ENCODE results near the gene COBL.
A peak's percentile ranks its signal among the peaks of the same experiment; 100 is the strongest.

The COBL gene

DNA sequence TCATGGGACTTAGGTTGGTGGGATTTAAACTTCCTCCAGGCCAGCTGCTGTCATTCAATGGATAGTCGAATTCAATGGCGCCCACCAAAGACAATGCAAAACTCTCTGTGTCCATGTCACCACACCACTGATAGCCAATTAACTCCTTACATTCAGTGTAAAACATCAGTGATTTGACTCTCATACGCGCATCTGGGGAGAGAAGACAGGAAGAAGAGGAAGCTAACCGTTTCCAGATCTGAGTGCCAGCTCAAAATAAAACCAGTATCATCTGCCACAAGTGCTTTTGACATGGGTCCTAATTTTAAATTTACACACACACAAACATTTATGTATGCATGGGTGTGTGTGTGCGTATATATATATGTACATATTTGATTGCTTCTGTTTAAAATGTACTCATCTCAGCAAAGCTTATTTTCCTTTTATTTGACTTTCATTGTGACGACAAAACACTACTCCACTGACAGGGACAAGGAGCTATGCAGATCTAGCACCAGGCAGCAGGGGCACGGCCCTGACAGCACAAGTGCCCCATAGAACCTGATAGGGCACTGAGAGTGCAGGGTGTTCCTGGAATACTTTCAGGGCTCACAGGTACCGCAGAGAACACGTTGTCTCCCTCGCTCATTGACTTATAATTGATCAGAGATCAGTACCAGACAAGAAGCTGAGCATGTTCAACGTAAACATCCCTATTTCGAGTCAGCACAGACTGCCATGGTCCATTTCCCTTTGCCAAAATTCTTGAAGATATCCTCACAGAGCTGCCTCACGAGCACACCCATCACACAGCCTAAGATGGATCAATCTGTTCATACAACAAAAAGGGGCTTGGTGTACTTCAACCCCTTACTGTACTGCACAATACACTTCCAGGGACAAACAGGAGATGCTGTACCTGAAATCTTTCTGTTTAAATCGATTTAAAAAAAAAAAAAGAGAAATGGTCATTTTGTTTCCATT, 176.1 kb downstream of the COBL start:
- DNase-seq (ENCODE audit: low spot score), result peak; percentile 68

DNA sequence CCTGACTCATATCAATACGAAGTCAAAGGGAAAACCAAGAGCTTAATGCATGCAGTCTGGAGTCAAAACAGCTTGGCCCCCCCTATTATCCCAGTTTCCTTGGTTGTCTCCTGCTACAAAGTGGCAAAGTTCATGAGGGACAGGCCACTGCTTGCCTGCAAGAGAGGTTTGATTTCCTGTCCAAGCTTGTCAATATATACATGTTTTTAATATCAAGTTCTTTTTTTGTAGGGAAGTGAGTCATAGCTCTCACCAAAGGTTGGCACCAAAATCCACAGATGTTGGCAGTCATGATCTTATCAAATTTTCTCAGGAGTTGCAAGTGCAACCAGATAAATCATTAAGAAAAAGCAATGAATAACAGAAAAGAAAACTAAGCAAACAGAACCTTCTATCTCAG, 176.8 kb downstream of the COBL start:
- DNase-seq (ENCODE audit: low spot score), result peak; percentile 47

DNA sequence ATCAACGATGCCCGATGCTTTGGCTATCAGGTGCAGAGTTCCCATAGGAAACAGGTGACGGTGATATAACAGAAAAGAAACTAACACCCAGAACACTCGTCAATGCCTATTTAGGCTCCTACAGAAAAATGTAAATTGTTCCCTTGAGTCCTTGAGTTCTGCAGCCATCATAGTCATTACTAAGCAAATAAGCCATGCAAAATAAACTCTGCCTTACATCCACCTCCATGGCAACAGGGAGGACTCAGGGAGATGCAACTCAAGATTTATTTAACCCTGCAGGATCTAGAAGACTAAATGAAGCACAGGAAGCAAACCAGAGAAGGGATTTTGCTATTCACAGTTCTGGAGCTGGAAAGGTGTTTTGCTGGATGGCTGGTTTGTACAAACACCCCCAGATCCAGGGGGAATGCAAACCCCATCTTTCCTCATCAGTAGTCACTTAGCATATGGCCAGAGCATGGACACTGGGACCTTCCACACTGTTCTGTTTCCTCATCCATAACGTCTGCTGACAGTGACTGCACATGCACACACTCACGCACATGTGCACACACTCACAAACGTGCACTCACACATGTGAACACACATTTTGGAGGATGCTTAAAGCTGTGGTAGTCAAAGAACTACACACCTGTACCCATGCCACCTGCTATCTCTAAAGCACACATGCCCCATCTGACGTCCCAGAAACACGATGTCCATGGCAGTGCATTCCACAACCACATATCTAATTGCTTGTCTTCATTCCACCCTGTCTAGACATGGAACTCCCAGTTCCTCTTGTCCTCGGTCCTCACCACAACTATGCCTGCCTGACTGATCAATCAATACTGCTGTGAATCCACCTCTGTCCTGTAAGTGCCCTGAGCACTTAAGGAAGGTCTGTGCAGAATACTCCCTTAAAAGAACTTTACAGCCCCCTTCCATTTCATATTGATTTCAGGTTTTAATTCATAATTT, 178.2 kb downstream of the COBL start:
- DNase-seq (ENCODE audit: low spot score), result no peak

DNA sequence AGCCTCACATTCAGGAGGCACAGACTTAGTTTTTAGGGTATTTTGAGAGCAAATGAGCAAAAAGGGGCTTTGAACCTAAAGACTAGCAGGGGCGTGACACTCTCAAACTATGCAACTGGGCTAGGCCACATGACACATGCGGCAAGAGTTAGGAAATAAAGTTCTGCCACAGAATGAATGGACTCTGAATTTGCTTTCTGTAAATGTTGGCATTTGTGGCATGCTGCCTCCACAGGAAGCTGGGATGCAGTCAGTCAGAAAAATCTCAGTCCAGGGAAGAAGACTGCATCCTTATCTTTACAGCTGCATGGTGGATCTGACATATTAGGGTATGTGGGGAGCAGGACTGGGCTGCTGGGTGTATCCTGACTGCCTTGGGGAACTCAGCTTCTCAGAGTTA, 181.0 kb downstream of the COBL start:
- no peak for DNase-seq (ENCODE audit: low spot score)

DNA sequence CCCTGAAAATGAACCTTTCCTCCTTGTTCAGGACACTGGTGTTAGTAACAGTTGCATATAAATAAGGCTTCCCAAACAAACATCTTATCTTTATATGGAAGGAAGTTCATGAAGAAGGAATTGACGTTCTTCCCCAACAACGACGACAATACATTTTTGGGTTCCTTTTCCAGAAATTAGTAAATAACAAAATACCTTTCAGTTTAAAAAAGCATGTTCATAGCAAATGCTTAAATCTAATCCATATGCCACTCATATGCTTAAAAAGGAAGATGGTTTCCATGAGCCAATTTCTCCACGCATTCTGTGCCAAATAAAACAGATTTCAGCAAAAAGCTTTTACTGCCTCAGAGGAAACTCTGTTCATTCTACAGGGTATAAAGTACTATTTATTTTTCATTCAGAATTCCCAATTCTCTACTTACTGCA, 182.6 kb downstream of the COBL start:
- DNase-seq (ENCODE audit: low spot score), result no peak

DNA sequence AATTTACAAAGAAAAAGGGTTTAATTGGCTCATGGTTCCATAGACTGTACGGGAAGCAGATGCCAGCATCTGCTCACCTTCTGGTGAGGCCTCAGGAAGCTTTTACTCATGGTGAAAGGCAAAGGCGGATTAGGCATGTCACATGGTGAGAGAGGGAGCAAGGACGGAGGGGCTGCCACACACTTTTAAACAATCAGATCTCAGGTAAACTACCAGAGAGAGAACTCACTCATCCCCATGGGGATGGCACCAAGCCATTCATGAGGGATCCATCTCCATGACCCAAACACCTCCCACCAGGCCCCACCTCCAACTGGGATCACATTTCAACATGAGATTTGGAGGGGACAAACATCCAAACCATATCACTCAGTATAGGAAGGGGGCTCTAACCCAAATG, 183.9 kb downstream of the COBL start:
- DNase-seq (ENCODE audit: low spot score), result no peak

DNA sequence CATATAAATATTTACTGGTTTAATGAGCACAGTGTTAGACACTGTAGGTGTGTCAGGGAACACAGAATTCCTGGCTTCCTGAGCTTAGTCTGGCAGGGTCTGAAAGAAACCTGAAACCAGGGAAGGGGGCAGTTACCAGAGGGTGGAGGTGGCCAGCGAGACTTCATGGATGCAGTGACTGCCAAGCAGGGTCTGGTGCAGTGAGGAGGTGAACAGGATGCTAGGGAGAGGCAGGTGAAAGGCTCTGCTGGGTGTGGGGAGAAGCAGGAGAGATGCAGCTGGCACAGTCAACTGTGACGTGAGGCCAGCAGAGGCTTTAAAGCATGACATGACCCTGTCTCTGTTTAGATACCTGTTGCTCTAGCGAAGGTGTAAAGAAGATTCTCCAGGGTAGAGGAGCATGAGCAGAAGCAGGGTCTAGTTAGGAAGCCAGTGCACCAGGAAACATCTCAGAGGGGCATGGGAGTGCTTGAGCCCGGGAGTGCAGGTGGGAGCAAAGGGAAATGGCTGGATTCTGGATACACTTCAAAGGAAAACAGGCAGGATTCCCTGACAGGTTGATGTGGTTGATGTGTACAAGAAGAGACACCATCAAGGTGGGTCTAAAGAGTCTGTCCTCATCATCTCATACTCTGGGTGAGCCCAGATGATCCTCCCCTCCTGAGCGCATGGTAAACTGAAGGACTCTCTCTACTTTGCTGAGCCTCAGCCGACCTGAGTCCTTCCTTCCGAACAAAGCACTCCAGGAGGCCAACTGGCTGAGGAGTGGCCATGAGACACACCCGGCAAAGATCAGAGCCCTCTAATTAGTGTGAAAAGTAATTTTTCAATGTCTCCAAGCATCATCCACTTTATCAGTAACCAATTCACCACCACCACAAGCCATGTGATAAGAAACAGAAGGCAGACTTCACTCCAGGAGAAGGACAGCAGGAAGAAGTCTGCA, 186.8 kb downstream of the COBL start:
- no peak for DNase-seq (ENCODE audit: low spot score)

DNA sequence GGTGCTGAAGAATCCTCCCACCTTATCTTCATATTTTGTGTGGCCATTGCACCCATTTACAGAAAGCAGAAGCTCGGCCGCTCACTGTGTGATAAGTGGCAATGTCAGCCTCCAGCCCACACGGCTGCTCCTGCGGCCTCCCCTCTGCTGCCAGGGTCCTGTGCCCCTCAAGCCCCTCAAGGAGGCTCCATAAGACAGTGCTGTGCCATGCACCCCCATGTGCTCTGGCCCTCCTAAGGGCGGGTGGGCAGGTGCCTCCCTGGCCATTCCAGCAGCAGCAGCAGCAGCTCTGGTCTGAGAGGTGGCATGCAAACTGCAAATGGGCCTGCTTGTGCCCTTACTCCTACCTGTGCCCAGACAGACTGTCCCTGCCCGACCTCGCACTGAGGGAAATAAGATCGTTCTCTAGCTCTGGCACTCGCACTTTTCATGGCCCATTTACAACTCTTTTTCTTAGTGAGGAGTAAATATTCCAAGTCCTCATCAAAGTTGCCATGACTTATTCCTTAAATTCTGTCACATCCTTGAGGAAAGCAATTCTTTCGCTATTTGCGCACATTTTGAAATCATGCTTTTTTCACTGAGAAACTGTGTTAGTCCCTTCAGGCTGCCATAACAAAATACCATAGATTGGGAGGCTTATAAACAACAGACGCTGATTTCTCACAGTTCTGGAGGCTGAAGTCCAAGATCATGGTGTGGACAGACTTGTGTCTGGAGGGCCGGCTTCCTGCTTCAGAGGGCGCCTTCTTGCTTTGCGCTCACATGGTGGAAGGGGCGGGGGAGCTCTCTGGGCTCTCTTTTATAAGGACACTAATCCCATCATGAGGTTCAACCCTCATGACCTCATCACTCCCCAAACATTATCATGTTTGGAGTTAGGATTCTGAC, 187.8 kb downstream of the COBL start:
- DNase-seq (ENCODE audit: low spot score), result no peak

DNA sequence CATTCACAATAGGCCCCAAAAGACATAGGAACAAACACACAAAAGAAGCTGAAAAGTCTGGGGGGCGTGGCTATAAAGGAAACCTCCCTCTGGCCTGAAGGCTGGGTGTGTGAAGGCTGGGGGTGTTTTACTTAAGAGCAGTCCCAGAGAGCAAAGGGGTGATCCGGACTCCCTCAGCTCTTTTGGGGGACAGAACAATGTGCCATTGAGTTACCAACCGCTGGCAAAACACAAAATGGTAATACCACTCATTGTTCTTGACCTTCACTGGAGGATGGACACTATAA, 189.0 kb downstream of the COBL start:
- DNase-seq (ENCODE audit: low spot score), result no peak

DNA sequence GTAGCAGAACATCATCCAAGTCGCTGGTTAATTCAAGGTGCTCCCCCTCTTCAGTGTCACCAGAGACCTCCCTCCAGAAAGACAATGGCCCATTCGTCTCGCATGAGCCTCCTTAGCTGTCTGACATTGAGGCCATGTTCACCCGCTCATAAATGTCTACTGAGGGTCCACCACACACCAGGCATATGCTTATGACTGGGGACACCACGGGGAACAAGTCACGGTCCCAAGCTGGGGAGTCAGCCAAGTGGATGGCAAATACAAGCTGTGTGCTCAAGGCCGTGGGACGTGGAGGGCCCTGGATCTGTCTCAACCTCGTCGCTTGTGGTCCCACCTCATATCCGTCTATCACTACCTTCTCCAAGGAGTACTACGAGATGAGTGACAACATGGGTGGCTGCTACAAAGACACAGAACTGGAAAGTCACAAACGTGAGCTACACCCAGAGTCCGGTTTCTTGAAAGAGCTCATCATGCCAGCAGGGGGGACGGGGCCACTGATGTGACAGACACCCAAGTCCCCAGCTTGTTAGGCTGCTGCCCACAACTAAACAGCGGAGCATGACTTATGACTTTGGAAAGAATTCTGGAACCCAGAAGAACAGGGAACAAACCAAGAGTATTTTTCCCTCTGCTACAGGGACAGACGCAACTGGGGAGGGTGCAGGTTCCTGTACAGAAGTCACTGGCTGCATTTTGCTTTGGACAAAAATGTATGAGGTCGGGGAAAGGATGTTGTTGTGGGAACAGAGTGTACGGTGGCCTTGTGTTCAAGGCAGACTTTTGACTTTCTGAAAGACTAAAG, 189.6 kb downstream of the COBL start:
- no peak for DNase-seq (ENCODE audit: low spot score)

DNA sequence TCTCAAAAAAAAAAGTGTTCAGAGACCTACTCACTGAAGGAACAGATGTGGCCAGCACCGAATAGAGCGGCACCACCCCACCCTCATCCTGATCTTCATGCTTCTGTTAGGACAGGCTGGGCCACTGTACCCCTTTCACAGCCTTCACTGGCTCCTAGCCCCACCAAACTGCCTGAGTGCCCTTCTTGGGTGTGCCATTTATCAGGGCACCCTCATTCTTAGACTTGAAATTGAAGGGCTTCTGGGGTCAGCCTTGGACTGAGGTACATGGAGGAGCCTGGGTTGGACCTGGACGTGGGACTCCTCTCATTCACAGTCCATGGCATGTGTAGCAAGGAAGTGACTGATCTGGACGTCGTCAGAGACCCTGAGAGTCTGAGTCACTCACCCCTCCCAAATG, 190.3 kb downstream of the COBL start:
- DNase-seq (ENCODE audit: low spot score), result no peak

DNA sequence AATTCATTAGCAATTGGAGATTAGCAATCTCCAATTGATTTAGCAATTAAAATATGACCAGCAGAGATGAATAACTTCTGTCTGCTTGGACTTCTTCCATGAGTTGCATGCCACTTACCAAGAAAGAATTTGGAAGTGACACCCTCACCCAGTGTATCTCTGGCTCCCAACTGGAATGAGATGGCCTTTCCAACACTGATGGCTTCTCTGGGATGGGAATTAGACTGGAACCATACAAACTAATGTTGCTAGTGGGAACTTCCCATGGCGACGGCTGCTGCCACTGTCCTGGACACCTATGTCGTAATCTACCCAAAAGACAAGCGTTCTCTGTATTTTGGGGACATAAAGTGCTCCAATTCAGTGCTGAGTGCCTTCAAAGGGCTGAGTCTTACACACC, 192.3 kb downstream of the COBL start:
- DNase-seq (ENCODE audit: low spot score), result no peak

DNA sequence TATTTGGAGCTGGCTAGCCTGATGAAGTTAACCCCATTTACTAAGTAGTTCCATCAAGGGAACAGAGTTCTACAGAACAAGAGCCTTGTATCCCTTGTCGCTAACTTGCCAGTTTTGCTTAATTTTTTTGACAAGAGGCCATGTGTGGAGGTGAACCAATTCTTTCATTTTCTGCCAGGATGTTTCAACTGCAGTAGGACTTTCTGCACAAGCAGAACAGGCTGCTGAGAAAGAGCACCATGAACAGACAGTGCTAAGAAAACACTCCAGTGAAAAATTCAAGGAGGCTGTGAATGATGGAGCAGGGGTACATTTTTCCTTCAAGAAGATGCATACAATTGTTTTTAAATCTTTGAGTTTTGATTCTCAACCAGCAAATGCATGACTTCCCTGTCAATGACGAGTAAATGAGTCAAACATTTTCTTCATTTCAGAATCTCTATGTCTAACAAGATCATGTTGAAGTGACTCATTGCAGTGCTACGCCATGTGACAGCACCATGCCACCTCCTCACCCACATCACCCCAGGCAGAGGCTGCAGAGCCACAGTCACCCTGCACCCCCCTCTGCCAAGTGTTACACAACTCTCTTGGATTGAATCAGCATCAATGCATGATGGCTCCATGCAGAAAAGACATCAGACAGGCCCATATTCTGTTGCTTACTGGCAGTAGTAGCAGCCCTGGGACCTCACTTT, 193.1 kb downstream of the COBL start:
- peak; percentile 96 for DNase-seq (ENCODE audit: low spot score)

DNA sequence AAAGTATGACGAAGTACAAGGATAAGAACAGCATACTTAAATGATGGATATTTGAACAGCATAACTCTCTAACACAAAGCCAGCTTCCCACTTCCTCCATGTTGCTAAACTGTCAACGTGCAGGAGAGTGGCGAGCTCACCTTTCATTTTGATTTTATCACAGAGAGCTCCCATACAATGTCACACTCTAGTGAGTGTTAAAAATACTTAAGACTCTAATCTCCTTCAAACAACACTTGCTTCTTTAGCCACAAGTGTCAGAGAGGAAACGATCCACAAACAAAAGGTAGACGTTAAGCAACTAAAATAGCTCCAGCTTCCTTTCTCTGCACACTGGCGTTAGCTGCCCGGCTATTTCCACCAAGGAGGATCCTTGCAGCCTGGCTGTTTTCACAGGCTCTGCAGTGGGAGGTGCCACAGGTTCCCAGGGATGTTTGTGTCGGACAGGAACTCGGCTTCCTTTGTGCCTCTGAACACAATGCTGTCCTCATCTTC, 194.6 kb downstream of the COBL start:
- DNase-seq (ENCODE audit: low spot score), result peak; percentile 45

DNA sequence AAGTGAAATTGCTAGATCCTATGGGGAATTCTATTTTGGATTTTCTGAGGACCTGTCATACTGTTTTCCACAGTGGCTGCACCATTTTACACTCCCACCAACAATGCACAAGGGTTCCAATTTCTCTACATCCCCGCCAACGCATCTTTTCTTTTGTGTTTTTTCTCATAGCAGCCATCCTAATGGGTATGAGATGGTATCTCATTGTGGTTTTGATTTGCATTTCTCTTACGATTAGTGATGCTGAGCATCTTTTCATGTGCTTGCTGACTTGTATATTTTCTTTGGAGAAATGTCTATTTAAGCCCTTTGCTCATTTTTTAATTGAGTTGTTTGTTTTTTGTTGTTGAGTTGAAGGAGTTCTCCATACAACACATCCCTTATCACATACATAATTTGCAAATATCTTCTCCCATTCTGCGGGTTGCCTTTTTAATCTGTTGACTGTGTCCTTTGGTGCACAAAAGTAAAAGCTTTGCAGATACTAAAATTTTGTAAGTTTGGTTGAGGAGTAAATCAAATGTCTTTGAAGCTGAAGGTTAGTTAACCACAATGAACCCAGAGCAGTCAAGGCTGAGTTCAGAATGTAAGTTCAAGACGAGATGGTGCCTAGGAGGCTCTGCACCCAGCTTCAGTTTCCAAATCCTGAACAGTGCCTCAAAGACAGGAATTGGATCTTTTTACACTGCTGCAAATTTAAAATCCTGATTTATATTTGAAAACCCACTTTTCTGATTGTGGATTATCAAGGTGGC, 195.4 kb downstream of the COBL start:
- DNase-seq (ENCODE audit: low spot score), result no peak

DNA sequence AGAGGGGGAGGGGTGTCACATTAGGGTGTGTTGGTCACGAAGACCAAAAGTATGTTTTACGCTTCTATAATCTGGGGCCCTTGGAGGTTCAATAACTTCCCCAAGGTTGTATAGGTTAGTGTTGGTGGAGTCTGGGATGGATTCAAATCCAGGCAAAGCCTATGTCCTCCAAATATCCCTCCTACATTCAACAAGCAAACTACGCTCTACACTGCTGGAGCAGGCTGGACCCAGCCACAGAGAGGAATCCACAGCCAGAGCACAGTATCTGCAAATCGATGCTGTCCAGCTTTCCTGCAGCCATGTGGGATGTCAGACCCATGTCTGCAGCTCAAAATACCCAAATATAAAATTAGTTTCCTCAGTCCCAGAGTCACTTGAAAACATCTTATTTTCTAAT, 198.0 kb downstream of the COBL start:
- no peak for DNase-seq (ENCODE audit: low spot score)

DNA sequence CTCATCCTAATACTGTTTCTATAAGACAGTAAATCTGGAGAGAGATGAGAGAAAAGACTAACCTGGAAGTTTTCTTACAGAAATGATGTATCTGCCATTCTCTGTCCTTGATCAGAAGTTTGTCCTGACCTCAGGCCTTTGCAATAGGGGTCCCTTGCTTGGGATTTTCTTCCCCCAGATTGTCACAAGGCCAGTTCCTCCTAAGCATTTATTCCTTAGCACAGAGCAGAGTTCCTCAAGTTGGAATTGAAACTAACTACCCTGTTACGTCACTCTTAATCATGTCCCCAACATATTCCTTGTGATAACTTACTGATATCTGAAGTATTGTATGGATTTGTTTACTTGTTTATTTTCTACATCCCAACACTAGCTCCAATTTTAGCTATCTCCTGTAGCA, 202.1 kb downstream of the COBL start:
- no peak for DNase-seq (ENCODE audit: low spot score)

DNA sequence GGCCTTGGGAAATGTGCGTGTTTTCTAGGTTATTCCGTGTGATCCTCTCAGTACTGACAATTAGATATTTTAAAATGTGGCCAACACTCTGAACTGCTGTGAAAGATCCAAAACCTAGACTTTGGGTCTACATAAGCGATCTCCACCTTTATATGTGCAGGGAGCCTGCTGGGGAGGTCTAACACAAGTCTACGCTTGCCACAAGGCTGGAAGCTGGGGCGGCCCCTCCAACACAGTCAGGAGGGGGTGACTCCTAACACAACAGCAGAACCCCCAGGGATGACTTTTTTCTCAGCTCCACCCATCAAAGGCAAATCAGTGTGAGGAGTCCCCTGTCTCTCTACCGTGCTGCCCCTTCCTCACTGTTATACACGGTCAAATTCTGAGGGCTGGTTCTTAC, 202.6 kb downstream of the COBL start:
- DNase-seq (ENCODE audit: low spot score), result no peak

Data from activated CD4-positive, alpha-beta T cell treated with anti-CD3 and anti-CD28 coated beads, Interleukin-2, Interleukin-4, amounts not matched to agents 100 ng/mL and 50 ng/mL, durations not matched to agents 16 hours and 8 hours (primary cell).